MCF 10A (cell line): ENCODE measurements around the gene NAIF1. TPM values are rescaled to one million over a fixed set of nuclear protein-coding genes. Genes with fewer than 3 reads are reported as not detected.

ENCODE experiments used
- BruUV-seq: library from RNA; stranded (reverse); fragments of 400-500 nt; replicated peaks from 2 replicates; lab custom pipeline; 2021; lab: Mats Ljungman, UMichigan
- CTCF ChIA-PET: fragments of 300-600 bp; sonication (Branson Sonifier 250); formaldehyde crosslinking; extraction: SDS; loops from one replicate; lab custom pipeline; 2021; ENCODE audit warnings: antibody characterized with exemption, inconsistent platforms; lab: Yijun Ruan, JAX
- POLR2A ChIA-PET: fragments of 300-600, 350-650 bp; sonication (Branson Sonifier 250); formaldehyde crosslinking; extraction: SDS; loops from one replicate; lab custom pipeline; 2020; ENCODE audit warnings: antibody characterized with exemption, inconsistent platforms; lab: Yijun Ruan, JAX
- DNase-seq: peaks from one replicate; pipeline ENCODE4 v3.0.0-alpha.2; 2018; ENCODE audit not compliant: unreplicated experiment
- H3K27ac Mint-ChIP-seq: one replicate; pipeline ENCODE4 v1.8.0; 2022; ENCODE audit warnings: mild to moderate bottlenecking, low read depth, mixed read lengths; ENCODE audit not compliant: unreplicated experiment
- H3K27me3 Mint-ChIP-seq: one replicate; pipeline ENCODE4 v1.8.0; 2022; ENCODE audit warnings: mixed read lengths; ENCODE audit not compliant: insufficient read depth, unreplicated experiment
- H3K36me3 Mint-ChIP-seq: one replicate; pipeline ENCODE4 v1.8.0; 2022; ENCODE audit warnings: mild to moderate bottlenecking, moderate library complexity, mixed read lengths; ENCODE audit not compliant: insufficient read depth, unreplicated experiment
- H3K4me1 Mint-ChIP-seq: one replicate; pipeline ENCODE4 v1.8.0; 2022; ENCODE audit warnings: mixed read lengths; ENCODE audit not compliant: insufficient read depth, unreplicated experiment
- H3K4me3 Mint-ChIP-seq: one replicate; pipeline ENCODE4 v1.8.0; 2022; ENCODE audit warnings: mild to moderate bottlenecking, moderate library complexity, mixed read lengths; ENCODE audit not compliant: unreplicated experiment
- H3K9me3 Mint-ChIP-seq: one replicate; pipeline ENCODE4 v1.8.0; 2022; ENCODE audit warnings: mixed read lengths; ENCODE audit not compliant: unreplicated experiment
- intact Hi-C: fragments of 100-400 bp; cut with micrococcal nuclease; formaldehyde crosslinking; loops from 2 replicates; pipeline ENCODE4 v1.14.1; 2022
- total RNA-seq: library from RNA; stranded (reverse); gene quantifications from 2 replicates; pipeline ENCODE4 v1.2.3, GENCODE V29; 2022
- TF ChIP-seq, protein P1 (sequence below): fragments of 200-600 bp; IDR thresholded peaks from one replicate; pipeline ENCODE4 v1.8.0; 2022; ENCODE audit warnings: antibody characterized with exemption, mild to moderate bottlenecking; ENCODE audit not compliant: unreplicated experiment

Gene NAIF1
- total RNA-seq, 1 experiment from 2014 or later = 15.8 TPM

DNA sequence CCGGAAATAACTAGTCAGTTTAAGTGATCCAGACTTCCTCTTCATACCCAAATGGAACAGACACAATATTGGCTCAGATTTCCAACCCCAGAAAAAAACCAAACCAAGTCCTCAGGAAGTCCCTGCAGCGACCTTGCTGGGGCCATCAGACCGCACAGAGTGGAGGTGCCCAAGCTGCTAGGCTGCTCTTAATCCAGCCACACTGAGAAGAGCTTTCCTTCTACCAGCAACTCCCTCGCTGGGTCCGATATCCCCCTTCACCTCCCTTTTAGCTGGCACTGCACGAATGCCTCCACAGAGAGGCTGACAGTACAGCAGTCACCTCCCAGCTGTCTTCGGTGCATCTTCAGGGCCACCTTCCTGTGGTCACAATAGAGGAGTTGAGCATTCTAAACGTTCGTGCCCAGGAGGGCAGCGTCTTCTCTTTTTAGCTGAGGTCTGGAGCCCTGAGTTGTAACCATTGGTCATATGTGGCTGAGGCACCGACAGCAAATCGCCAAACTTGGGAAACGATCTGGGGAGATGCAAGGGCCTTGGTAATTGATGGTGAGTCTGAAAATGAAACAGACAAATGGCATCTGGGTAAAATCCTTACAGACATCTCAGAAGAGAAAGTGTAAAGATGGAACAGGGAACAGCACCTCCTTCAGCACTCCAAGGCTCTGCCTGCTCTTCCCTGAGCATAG lies 5.7 kb downstream of the NAIF1 start:
- intact Hi-C loops = no loop called here
- peaks cover 9% of the 10 kb centered on the region for H3K4me1 Mint-ChIP-seq
- BruUV-seq = no TSS peak
- no peak overlapping the region for H3K27ac Mint-ChIP-seq
- DNase-seq = no peak
- no peak overlapping the region for H3K4me3 Mint-ChIP-seq
- TF ChIP-seq, protein P1, sequence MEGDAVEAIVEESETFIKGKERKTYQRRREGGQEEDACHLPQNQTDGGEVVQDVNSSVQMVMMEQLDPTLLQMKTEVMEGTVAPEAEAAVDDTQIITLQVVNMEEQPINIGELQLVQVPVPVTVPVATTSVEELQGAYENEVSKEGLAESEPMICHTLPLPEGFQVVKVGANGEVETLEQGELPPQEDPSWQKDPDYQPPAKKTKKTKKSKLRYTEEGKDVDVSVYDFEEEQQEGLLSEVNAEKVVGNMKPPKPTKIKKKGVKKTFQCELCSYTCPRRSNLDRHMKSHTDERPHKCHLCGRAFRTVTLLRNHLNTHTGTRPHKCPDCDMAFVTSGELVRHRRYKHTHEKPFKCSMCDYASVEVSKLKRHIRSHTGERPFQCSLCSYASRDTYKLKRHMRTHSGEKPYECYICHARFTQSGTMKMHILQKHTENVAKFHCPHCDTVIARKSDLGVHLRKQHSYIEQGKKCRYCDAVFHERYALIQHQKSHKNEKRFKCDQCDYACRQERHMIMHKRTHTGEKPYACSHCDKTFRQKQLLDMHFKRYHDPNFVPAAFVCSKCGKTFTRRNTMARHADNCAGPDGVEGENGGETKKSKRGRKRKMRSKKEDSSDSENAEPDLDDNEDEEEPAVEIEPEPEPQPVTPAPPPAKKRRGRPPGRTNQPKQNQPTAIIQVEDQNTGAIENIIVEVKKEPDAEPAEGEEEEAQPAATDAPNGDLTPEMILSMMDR = no peak
- POLR2A ChIA-PET = no interaction called here
- H3K9me3 Mint-ChIP-seq = no peaks in the 10 kb centered on the region
- peaks cover 10% of the 10 kb centered on the region for H3K36me3 Mint-ChIP-seq
- CTCF ChIA-PET = interaction anchor here (1.2 kb wide), 1 partner anchor 118 kb away, joined by 4 read pairs; no protein-coding TSS in a partner anchor
- H3K27me3 Mint-ChIP-seq = no peaks in the 10 kb centered on the region

DNA sequence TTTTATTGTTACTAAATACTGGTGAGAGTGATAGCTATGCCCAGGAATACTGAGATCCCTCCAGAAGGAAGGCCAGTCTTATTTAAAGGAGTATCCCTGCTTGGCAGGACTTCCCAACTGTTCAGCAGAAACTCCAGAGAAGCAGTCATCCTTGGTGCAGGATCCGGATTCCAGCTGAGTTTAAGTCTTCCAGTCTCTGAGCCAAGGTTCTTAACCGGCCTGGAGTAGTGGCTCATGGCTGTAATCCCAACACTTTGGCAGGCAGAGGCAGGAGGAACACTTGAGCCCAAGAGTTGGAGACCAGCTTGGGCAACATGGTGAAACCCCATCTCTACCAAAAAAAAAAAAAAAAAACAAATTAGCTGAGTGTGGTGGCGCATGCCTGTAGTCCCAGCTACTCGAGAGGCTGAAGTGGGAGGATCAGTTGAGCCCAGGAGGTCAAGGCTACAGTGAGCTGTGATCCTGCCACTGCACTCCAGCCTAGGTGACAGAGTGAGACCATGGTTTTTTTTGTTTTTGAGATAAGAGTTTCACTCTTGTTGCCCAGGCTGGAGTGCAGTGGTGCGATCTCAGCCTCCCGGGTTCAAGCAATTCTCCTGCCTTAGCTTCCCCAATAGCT lies 7.6 kb downstream of the NAIF1 start:
- Mint-ChIP-seq H3K9me3 (no peaks in the 10 kb centered on the region), H3K27ac (no peak overlapping the region), H3K27me3 (no peaks in the 10 kb centered on the region), H3K4me1 (peaks cover 9% of the 10 kb centered on the region), H3K36me3 (peaks cover 10% of the 10 kb centered on the region), H3K4me3 (no peak overlapping the region)
- ChIA-PET CTCF (interaction anchor here (0.7 to 1.0 kb wide), 2 partner anchors 24 to 139 kb away, joined by 3 read pairs; no protein-coding TSS in a partner anchor), POLR2A (interaction anchor here (0.7 kb wide), 2 partner anchors 141 to 256 kb away, joined by 3 read pairs; no protein-coding TSS in a partner anchor)
- DNase-seq = no peak
- BruUV-seq = no TSS peak
- TF ChIP-seq, protein P1 = no peak
- intact Hi-C loops = no loop called here

DNA sequence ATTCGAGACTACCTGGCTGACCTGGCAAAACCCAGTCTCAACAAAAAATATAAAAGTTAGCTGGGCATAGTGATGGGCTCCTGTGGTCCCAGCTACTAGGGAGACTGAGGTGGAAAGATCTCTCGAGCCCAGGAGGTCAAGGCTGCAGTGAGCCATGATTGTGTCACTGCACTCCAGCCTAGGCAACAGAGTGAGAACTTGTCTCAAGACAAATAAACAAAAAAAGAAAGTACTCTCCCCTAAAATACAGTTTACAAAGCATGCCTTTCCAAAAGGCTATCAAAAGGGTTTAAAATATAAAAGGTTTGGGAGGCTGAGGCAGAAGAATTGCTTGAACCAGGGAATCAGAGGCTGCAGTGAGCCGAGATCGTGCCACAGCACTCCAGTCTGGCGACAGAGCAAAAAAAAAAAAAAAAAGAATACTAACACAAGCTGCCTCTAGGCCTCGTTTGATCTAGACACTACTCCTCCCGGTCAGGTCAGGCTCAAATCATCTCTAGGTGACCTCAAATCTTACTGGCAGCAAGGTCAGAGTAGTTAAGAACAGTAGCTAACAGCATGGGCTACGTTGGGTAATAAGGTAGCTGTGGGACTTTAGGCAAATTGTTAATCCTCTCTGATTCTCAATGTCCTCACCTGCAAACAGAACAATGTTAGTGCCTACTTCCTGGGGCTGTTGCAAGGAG lies 9.3 kb downstream of the NAIF1 start:
- H3K27ac Mint-ChIP-seq = peak overlapping the region; percentile 14

More for the DNA sequence above, 9.3 kb downstream of the NAIF1 start:
- Mint-ChIP-seq H3K27me3 (no peaks in the 10 kb centered on the region), H3K9me3 (no peaks in the 10 kb centered on the region), H3K36me3 (peaks cover 10% of the 10 kb centered on the region), H3K4me1 (peaks cover 9% of the 10 kb centered on the region), H3K4me3 (no peak overlapping the region)
- DNase-seq = no peak
- no TSS peak for BruUV-seq
- TF ChIP-seq, protein P1 = no peak
- intact Hi-C loops = no loop called here
- ChIA-PET POLR2A (interaction anchor here (0.6 to 1.1 kb wide), 3 partner anchors 9 to 59 kb away, joined by 3 read pairs; partner anchors contain the start of gene NAIF1), CTCF (interaction anchor here (0.8 to 2.1 kb wide), 4 partner anchors 9 to 554 kb away, joined by 3 to 5 read pairs (median 4); no protein-coding TSS in a partner anchor)
